Measurements from ENCODE around the gene STKLD1.

GRCh38 chr9:133390713-133391112 is 14.5 kb downstream of the STKLD1 start:
- TF ChIP-seq POLR2A (IDR thresholded peaks at IDR 0.05) (no peak), CTCF (IDR thresholded peaks at IDR 0.05) (no peak), POLR2AphosphoS5 (IDR thresholded peaks at IDR 0.05) (no peak)

Data from breast epithelium (tissue), 3 donors.